Gastrocnemius medialis (tissue), 4 donors: Measurements from ENCODE around the gene CCDC33.

Experiments
- POLR2A ChIP-seq, 2 donors: fragments of 450-650 bp; IDR thresholded peaks; one replicate each; pipeline ENCODE4 v1.6.1; 2017; ENCODE audit warnings: antibody characterized with exemption in 2 of 2, mild to moderate bottlenecking in 2 of 2, moderate library complexity in 2 of 2
- TF ChIP-seq, protein P1 (sequence below), 5 experiments: fragments of 450-650 bp in 3 of 5; fragments of 200-600 bp in 2 of 5; sonication (generic) in 2 of 5; IDR thresholded peaks in 4 of 5; conservative IDR thresholded peaks in 1 of 5; 1 replicate in 4 of 5; 2 replicates in 1 of 5; pipeline ENCODE4 v1.5.1; 2016 to 2019; ENCODE audit warnings: antibody characterized with exemption in 5 of 5, mild to moderate bottlenecking in 3 of 5, moderate library complexity in 3 of 5

DNA sequence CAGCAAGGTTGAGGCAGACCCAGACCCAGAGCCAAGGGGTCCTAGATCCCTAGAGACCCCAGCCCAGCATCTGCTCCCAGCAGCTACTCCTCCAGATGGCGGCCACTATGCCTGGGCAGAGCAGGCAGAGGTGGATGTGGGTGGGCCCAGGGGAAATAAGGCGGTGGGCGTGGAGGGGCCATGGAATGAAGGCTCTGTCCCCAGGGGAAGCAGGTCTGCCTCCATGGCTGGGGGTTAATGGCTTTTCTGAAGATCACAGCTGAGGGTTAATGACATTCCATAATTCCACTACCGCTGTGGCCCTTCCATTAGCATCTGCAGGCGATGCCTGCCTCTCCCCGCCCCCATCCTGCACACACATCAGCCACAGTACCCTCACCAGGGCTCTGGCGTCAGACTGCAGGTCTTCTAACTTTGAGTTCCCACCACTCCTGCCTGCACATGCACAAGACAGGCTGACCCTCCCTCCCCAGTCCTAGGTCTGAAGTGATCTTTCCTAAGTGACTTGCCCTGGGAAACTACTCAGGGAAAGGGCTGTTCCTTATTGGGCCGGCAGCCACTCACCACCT lies 41.2 kb downstream of the CCDC33 start:
- TF ChIP-seq, protein P1, sequence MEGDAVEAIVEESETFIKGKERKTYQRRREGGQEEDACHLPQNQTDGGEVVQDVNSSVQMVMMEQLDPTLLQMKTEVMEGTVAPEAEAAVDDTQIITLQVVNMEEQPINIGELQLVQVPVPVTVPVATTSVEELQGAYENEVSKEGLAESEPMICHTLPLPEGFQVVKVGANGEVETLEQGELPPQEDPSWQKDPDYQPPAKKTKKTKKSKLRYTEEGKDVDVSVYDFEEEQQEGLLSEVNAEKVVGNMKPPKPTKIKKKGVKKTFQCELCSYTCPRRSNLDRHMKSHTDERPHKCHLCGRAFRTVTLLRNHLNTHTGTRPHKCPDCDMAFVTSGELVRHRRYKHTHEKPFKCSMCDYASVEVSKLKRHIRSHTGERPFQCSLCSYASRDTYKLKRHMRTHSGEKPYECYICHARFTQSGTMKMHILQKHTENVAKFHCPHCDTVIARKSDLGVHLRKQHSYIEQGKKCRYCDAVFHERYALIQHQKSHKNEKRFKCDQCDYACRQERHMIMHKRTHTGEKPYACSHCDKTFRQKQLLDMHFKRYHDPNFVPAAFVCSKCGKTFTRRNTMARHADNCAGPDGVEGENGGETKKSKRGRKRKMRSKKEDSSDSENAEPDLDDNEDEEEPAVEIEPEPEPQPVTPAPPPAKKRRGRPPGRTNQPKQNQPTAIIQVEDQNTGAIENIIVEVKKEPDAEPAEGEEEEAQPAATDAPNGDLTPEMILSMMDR (IDR thresholded peaks at IDR 0.05 in 4 of 5, conservative IDR thresholded peaks at IDR 0.05 in 1 of 5) = no peak
- TF ChIP-seq POLR2A (IDR thresholded peaks at IDR 0.05) = no peak
